Naive B cell (primary cell): ENCODE results near the gene RPP25L. TPM values are rescaled to one million over a fixed set of nuclear protein-coding genes. Genes with fewer than 3 reads are reported as not detected.
A peak's percentile ranks its signal among the peaks of the same experiment; 100 is the strongest.

Experiments used
- ATAC-seq, 2 donors: fragments of 150-1000 bp; cut with Tn5 transposase; 2 replicates each; pipeline ENCODE4 v1.10.0; 2021; ENCODE audit warnings: low read depth in 2 of 2, mild to moderate bottlenecking in 2 of 2, moderate library complexity in 2 of 2
- DNase-seq: peaks from one replicate; pipeline ENCODE4 v3.0.0; 2022
- H3K27ac Mint-ChIP-seq, 6 donors: one replicate each; pipeline ENCODE4 v1.8.0; 2020 to 2022; ENCODE audit warnings: mild to moderate bottlenecking in 6 of 6, mixed read lengths in 6 of 6, moderate library complexity in 5 of 6, inconsistent platforms in 2 of 6
- H3K27me3 Mint-ChIP-seq, 3 donors: one replicate each; pipeline ENCODE4 v1.8.0; 2021 to 2022; ENCODE audit warnings: mixed read lengths in 3 of 3, mild to moderate bottlenecking in 1 of 3
- H3K36me3 Mint-ChIP-seq, 2 donors: one replicate each; pipeline ENCODE4 v1.8.0; 2020 to 2022; ENCODE audit warnings: mixed read lengths in 2 of 2, inconsistent platforms in 1 of 2, mild to moderate bottlenecking in 1 of 2
- H3K4me1 Mint-ChIP-seq, 3 donors: one replicate each; pipeline ENCODE4 v1.8.0; 2020 to 2022; ENCODE audit warnings: mixed read lengths in 3 of 3, inconsistent platforms in 1 of 3, mild to moderate bottlenecking in 1 of 3, moderate library complexity in 1 of 3
- H3K4me3 Mint-ChIP-seq, 8 donors: one replicate each; pipeline ENCODE4 v1.8.0; 2020 to 2022; ENCODE audit warnings: mild to moderate bottlenecking in 8 of 8, mixed read lengths in 8 of 8, moderate library complexity in 8 of 8, inconsistent platforms in 2 of 8
- H3K9me3 Mint-ChIP-seq, 7 donors: one replicate each; pipeline ENCODE4 v1.8.0; 2020 to 2022; ENCODE audit warnings: mixed read lengths in 7 of 7, mild to moderate bottlenecking in 5 of 7, inconsistent platforms in 2 of 7, moderate library complexity in 1 of 7
- polyA plus RNA-seq, 6 donors: library from polyadenylated mRNA; unstranded; fragments of 300-500 nt; fragmentation: Illumina TruSeq; gene quantifications; one replicate each; pipeline ENCODE4 v1.2.3, GENCODE V29; 2021; ENCODE audit warnings: low read depth in 6 of 6

The RPP25L gene
- polyA plus RNA-seq, 6 donors from 2014 or later = 25.1 to 50.6 (median 43.7) TPM

DNA sequence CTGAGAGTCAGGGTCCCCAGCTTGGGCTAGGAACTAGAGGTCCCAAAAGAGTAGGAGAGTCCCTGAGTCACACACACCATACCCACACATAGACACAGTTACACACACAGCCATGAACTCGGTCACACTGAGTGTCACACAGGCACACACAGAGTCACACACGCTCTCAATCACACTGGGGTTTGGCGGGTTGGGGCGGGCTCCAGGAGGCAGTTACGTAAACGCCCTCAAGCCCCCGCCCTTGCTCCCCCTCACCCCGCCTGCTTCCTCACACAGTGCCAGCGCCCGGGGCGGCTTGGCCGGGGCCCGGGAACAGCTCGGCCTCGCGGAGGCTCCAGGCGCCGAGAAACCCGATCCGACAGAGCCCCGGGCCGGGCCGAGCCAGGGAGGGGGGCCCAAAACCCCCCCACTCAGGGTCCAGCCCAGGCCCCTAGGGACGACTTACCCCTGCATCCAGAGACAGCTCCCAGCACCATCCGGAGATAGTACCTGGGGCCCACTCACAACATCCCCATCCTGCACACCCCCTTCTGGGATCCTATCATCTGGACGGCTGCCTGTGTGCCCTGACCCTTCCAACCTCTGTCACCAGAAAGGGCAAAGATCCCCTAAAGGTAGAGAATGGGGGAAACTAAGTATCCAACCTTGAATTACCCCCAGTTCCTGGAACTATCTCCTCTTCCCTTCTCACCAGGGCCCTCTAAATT lies 18.8 kb downstream of the RPP25L start:
- ATAC-seq (peak in 1 of 2 donors; percentile 19), DNase-seq (no peak)
- Mint-ChIP-seq H3K4me1 (peaks cover 35 to 43% (median 39%) of the 10 kb centered on the region in 3 donors), H3K27me3 (peaks cover 52 to 86% (median 80%) of the 10 kb centered on the region in 3 donors), H3K36me3 (no peaks in the 10 kb centered on the region), H3K4me3 (peak overlapping the region in 7 of 8 donors; percentile 10 to 88 (median 70)), H3K27ac (peak overlapping the region in 1 of 6 donors; percentile 21), H3K9me3 (no peaks in the 10 kb centered on the region)

DNA sequence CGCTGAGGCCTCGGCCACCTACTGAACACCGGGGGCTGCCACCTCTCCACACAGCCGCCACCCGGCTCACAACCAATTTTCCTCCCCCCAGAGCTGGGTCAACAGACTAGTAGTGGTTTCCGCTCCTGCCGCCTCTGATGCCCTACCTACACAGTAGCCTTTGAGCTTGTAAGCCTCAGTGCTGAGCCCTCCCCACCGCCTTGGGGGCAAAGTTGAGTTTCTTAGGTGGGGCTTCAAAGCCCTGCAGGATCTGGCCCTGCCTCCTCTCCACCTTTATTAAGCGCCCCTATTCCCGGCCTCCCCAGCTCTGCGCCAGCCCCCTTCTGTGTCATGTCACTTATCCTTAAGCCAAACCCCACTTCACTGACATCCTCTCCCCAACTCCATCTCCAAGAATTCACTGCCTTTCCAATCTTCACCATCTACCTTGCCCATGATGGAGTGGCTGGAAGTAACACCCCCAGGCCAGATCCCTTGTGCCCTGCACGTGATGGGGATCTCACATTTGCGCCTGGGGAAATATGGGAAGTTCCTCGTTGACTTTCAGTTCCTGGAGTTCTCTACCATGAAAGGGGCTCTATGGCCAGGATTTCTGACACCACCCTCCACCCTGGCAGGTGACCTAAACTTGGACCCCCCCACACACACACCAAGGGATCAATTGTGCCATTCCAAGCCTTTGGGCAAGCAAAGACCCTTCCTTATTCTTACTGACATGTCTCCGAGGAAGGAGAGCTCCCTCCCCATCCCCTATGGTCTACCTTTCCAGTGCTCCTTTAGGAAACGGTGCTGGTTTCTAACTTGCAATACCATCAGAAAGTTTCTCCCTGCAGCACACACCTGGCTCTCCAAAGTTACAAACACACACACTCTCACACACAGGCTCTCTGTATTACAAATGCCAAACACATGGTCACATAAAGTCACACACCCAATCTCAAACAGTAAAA lies 19.7 kb downstream of the RPP25L start:
- Mint-ChIP-seq H3K9me3 (no peaks in the 10 kb centered on the region), H3K36me3 (no peaks in the 10 kb centered on the region), H3K4me1 (peaks cover 35 to 43% (median 39%) of the 10 kb centered on the region in 3 donors), H3K4me3 (peak overlapping the region; percentile 60 to 89 (median 84)), H3K27ac (peak overlapping the region in 2 of 6 donors; percentile 11 to 83), H3K27me3 (peaks cover 53 to 86% (median 80%) of the 10 kb centered on the region in 3 donors)
- DNase-seq (no peak), ATAC-seq (peak; percentile 6 to 23)

DNA sequence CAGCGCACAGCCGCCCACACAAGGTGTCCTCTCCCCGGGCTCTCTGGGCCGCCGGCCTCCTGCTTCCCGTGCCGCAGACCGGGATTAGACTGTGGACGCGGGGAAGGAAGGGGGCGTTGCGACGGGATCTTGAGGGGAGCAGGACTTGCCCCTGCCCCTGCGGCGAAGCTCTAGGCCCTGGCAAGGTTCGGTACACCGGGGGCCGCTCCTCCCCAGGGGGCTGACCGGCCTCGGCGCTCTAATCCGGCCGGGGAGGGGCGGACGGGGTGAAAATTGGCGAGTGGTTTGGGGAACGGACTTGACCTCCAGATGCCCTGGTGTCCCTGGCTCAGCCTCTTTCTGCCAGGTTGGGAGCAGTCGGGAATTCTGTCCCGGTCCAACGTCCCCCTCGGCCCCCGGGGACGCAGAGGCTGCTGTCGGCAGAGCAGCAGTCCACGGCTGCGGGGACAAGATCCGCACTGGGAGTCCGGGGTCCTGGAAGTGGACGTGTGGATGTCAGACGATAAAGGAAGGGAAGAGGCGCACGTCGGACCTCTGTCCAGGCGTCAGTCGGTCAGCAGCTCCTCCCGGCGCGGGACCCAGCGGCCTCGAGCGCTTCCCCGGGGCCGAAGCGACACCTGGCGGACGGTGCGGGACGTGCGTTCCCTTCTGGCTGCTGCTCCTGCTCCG lies 20.5 kb downstream of the RPP25L start:
- H3K4me3 Mint-ChIP-seq = peak overlapping the region; percentile 68 to 89 (median 84)
- no peak overlapping the region for H3K27ac Mint-ChIP-seq
- ATAC-seq (peak; percentile 75 to 80), DNase-seq (peak; percentile 70)
- H3K27me3 Mint-ChIP-seq = peaks cover 59 to 86% (median 80%) of the 10 kb centered on the region in 3 donors
- H3K4me1 Mint-ChIP-seq = peaks cover 35 to 43% (median 39%) of the 10 kb centered on the region in 3 donors
- no peaks in the 10 kb centered on the region for H3K9me3 Mint-ChIP-seq
- no peaks in the 10 kb centered on the region for H3K36me3 Mint-ChIP-seq

DNA sequence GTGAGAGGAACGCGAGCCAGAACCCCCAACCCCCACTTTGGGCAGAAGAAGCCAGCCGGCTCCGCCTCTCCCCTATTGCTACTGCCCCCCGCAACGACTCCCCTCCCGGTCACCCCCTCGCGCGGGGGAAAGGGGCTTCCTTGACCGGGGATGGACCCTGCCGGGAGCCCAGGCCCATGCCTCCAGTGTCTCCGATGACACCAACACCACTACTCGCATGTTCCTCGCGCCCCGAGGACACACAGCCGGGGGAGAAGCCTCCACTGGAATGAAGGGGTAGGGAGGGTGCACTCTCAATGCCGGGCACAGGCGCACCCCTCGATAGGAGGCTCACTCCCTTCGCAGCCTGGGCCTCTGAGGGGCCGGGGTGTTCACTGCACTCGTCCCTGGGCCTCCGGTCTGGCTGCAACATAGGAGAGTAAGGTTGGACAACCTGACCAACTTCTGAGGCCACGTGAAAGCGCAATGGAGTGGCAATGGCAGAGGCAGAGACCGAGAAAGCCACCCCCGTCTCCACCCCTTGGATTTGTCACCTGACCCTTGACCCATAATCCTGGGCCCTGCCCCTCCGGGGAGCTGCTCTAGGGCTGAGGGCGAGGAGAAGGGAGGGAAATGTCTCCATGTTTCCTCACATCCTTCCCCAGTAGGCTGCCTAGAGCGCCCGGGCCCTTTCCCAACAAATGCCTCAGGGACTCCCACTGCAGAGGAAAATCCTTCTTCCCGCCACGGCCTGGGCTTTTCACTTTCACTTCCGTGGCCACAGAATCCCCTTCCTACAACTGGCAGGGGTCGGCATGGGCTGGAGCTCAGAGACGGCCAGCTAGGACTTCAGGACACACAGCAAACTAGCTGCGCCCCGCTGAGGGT lies 21.3 kb downstream of the RPP25L start:
- peaks cover 61 to 88% (median 81%) of the 10 kb centered on the region in 3 donors for H3K27me3 Mint-ChIP-seq
- no peaks in the 10 kb centered on the region for H3K9me3 Mint-ChIP-seq
- ATAC-seq = peak; percentile 10 to 12
- DNase-seq = peak; percentile 14
- peak overlapping the region; percentile 68 to 91 (median 86) for H3K4me3 Mint-ChIP-seq
- H3K27ac Mint-ChIP-seq = peak overlapping the region in 2 of 6 donors; percentile 60 to 69
- H3K36me3 Mint-ChIP-seq = no peaks in the 10 kb centered on the region
- H3K4me1 Mint-ChIP-seq = peaks cover 40 to 48% (median 41%) of the 10 kb centered on the region in 3 donors

DNA sequence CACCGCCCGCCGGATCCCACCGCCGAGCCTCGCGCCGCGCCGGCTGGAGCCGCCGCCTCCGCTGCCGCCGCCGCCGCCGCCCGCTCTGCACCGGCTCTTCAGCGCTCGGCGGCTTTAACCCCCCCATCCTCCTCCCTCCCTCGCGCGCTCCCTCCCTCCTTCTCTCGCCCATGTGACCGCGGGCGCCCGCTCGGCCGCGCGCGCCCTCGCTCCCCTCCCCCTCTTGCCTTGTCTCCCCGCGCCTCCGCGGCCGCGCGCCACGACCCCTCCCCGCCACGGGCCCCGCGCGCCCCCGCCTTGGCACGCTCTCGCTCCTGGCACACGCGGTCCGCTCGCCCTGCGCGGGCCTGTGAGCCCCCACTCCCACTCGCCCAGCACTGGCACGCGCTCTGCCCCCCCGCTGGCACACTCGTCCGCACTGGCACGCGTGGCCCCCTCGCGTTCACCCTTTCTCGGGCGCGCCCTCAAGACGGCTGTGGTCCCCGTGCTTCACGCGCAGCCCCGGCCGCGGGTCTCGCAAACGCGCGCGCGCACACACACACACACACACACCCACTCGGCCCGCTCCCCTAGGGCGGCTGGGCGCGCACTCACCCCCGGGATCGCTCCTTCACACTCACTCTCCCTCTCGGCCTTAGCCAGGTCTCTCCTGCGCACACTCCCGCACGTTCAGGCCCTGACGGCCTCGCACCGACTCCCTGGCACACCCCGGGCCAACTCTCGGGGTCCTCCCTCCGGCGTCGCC lies 22.1 kb downstream of the RPP25L start, which contains the start of gene CNTFR:
Gene CNTFR (minus strand): TSS at position 89 of the 745 bp plus-strand sequence. CDS start 20,743 bp downstream, outside the sequence.
- Mint-ChIP-seq H3K9me3 (no peaks in the 10 kb centered on the region), H3K36me3 (no peaks in the 10 kb centered on the region), H3K4me1 (peaks cover 40 to 52% (median 41%) of the 10 kb centered on the region in 3 donors), H3K27ac (peak within 1 kb of the TSS in 3 of 6 donors; percentile 60 to 79 (median 69)), H3K27me3 (peaks cover 62 to 91% (median 83%) of the 10 kb centered on the region in 3 donors), H3K4me3 (peak within 1 kb of the TSS; percentile 68 to 91 (median 86))
- ATAC-seq = peak; percentile 9 to 13
- no peak for DNase-seq

DNA sequence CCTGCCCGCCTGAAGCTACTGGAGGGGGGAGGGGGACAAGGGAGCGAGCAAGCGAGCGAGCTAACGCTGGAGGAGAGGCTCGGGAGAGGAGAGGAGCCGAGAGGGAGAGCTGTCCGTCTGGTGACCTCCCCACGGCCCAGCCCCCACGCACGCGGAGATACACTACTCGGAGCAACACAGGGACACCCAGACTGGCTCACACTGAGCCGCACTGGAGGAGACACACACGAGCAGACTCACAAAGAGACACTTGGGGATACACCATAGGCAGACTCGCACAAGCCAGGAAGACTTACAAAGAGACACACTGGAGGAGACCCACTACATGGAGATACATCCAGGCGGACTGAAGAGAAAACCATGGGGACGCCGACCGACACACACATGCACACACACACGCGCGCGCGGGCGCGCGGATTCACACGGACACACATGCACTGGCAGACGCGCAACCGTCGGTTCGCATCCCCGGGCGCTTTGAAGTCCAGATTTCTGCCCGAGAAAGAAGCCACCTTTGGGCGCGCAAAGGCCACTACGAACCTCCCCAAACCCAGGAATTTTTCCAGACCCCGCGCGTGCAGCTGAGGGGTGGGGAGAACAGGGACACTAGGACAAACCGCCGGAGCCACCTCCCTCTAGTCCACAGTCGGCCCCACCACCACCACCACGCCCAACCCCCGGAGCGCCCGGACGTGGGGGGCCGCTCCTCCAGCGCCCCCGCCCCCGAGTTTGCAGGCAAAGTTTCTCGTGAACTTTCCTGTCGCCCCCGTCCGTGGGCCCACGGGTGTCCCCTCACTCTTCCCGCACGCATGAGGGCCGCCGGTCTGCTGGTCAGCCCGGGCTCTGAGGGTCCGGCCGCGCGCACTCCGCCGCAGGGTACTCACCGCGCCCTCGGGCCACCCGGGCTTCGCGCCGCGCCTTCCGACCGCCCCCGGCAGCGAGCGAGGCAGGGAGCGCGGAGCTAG lies 22.9 kb downstream of the RPP25L start:
- Mint-ChIP-seq H3K27ac (peak overlapping the region in 1 of 6 donors; percentile 48), H3K36me3 (no peaks in the 10 kb centered on the region), H3K27me3 (peaks cover 63 to 94% (median 87%) of the 10 kb centered on the region in 3 donors), H3K4me1 (peaks cover 40 to 52% (median 41%) of the 10 kb centered on the region in 3 donors), H3K4me3 (peak overlapping the region; percentile 40 to 91 (median 84)), H3K9me3 (no peaks in the 10 kb centered on the region)
- no peak for DNase-seq
- no peak for ATAC-seq

DNA sequence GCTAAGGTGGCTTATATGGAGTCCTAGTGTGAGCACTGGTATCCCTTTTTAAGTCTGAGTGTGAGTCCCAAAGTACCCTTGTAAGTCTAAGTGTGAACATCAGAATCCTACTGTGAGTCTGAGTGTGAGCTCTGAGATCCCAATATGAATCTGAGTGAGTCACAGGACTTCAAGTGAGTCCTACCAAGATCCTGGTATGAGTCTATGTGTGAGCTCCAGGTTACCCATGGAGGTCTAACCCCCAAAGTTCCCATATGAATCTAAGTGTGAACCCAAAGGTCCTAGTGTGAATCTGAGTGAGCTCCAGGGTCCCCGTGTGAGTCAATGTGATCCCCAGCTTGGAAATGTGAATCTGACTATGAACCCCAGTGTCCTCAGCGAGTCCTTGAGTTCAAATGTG lies 24.6 kb downstream of the RPP25L start:
- Mint-ChIP-seq H3K27ac (peak overlapping the region in 1 of 6 donors; percentile 34), H3K9me3 (no peaks in the 10 kb centered on the region), H3K4me1 (peaks cover 30 to 42% (median 32%) of the 10 kb centered on the region in 3 donors), H3K4me3 (peak overlapping the region in 1 of 8 donors; percentile 40), H3K27me3 (peaks cover 63 to 95% (median 87%) of the 10 kb centered on the region in 3 donors), H3K36me3 (no peaks in the 10 kb centered on the region)
- ATAC-seq (no peak), DNase-seq (no peak)

DNA sequence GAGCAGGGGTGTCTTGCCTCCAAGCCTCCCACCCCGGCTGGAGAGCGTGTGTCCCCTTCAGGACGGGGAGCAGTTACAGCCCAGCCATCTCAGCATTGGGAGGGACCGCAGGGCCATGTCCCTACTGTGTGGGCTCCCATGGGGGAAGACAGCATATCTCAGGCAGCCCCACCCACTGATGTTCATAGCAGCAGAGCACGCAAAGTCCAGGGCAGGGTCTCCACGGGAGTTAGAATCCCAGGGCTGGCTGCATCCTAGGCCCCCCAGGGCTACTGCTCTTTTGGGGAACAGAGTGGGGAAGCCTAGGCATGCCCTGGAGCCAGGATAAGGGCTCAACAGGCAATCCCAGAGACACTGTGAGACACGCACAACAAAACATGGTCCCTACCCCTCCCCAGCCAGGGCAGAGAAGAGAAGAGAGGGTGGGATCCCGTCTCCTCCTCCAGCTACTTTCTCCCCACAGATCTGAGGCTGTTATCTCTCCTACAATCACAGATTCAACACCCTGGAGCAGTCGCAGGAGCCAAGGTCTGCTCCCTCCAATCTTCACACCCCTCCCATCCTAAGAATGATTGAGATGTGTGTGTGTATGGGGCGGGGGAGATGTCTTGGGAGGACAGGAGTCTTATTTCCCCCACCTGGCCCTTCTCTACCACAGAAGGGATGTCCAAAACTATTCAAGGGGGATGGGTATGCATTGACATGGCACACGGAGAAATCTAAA lies 25.8 kb downstream of the RPP25L start:
- Mint-ChIP-seq H3K4me3 (peak overlapping the region in 1 of 8 donors; percentile 40), H3K9me3 (no peaks in the 10 kb centered on the region), H3K4me1 (peaks cover 25 to 31% (median 26%) of the 10 kb centered on the region in 3 donors), H3K27me3 (peaks cover 68 to 94% (median 92%) of the 10 kb centered on the region in 3 donors), H3K36me3 (no peaks in the 10 kb centered on the region), H3K27ac (peak overlapping the region in 1 of 6 donors; percentile 25)
- ATAC-seq (no peak), DNase-seq (no peak)

DNA sequence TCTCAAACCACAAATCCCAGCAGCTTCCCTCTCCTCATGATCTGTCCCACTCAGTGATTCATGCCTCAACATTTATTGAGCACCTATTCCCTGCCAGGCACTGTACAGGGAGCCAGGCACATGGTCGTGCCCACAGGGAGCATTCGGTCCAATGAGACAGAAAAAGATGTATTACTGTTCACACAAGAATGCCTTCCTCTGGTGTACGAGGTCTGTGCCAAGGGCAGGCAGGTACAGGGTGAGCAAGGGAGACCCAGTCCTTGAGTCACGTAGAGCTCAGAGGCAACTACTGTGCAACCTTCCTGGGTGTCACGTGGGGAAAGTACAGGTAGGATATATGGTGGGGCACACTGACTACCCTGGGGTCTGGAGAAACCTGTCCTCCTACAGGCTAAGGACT lies 26.9 kb downstream of the RPP25L start:
- Mint-ChIP-seq H3K9me3 (no peaks in the 10 kb centered on the region), H3K27me3 (peaks cover 76 to 95% (median 94%) of the 10 kb centered on the region in 3 donors), H3K36me3 (no peaks in the 10 kb centered on the region), H3K4me1 (peaks cover 13 to 20% (median 18%) of the 10 kb centered on the region in 3 donors), H3K27ac (no peak overlapping the region), H3K4me3 (no peak overlapping the region)
- DNase-seq (no peak), ATAC-seq (no peak)

DNA sequence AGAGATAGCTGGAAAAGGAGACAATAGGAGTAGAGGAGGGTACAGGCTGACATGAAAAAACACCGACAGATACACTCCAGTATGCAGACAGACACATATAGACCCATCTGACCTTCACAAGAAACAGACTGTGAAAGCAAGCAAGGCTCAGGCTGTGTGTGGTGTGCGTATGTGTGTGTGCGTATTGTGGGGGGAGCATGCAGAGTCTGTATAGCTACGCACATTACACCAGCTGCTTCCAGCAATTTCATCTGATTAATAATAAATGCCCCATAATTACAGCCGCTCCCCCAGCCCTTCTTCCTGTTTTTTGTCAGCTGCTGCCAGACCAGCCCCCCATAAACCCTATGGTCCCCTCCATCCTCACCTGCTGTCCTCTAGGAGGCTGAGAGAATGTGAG lies 29.1 kb downstream of the RPP25L start:
- H3K36me3 Mint-ChIP-seq = no peaks in the 10 kb centered on the region
- no peak overlapping the region for H3K27ac Mint-ChIP-seq
- H3K9me3 Mint-ChIP-seq = no peaks in the 10 kb centered on the region
- DNase-seq (no peak), ATAC-seq (no peak)
- peaks cover 73 to 95% (median 94%) of the 10 kb centered on the region in 3 donors for H3K27me3 Mint-ChIP-seq
- peaks cover 6 to 9% (median 6%) of the 10 kb centered on the region in 3 donors for H3K4me1 Mint-ChIP-seq
- H3K4me3 Mint-ChIP-seq = no peak overlapping the region
